ENCODE measurements around the gene MXI1.

MXI1 gene

DNA sequence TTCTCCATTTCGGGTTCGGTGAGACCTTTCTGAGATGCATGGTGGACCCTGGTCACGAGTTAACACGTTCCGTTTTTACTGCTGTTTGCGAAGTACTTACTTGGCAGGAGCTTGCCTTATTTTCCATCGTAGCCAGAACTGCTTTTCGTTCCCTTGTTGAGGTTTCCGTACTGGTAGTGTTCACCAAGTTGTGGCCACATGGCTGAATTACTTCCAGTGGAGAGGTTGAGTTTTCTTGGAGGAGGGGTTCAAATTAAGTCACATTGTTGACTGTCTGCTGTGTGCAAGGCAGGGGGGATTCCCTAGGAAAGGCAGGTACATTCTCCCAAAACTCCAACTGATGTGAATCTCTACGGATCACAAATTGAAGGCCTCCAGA is 4.0 kb downstream of the MXI1 start:
- Histone ChIP-seq H3K27me3 (ENCODE audit: insufficient read depth, poor library complexity, severe bottlenecking) (no peaks in the 10 kb centered on the region), H3K4me3 (replicated peaks; ENCODE audit: insufficient read depth, low read length) (peak overlapping the region; percentile 41), H3K27ac (replicated peaks) (peak overlapping the region; percentile 97)
- no peak for DNase-seq (ENCODE audit: low read depth in 1 of 2, low spot score in 1 of 2)
- TF ChIP-seq, protein P1, sequence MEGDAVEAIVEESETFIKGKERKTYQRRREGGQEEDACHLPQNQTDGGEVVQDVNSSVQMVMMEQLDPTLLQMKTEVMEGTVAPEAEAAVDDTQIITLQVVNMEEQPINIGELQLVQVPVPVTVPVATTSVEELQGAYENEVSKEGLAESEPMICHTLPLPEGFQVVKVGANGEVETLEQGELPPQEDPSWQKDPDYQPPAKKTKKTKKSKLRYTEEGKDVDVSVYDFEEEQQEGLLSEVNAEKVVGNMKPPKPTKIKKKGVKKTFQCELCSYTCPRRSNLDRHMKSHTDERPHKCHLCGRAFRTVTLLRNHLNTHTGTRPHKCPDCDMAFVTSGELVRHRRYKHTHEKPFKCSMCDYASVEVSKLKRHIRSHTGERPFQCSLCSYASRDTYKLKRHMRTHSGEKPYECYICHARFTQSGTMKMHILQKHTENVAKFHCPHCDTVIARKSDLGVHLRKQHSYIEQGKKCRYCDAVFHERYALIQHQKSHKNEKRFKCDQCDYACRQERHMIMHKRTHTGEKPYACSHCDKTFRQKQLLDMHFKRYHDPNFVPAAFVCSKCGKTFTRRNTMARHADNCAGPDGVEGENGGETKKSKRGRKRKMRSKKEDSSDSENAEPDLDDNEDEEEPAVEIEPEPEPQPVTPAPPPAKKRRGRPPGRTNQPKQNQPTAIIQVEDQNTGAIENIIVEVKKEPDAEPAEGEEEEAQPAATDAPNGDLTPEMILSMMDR (IDR thresholded peaks at IDR 0.05; ENCODE audit: insufficient read depth, low read length): no peak
- TF ChIP-seq, protein P2, sequence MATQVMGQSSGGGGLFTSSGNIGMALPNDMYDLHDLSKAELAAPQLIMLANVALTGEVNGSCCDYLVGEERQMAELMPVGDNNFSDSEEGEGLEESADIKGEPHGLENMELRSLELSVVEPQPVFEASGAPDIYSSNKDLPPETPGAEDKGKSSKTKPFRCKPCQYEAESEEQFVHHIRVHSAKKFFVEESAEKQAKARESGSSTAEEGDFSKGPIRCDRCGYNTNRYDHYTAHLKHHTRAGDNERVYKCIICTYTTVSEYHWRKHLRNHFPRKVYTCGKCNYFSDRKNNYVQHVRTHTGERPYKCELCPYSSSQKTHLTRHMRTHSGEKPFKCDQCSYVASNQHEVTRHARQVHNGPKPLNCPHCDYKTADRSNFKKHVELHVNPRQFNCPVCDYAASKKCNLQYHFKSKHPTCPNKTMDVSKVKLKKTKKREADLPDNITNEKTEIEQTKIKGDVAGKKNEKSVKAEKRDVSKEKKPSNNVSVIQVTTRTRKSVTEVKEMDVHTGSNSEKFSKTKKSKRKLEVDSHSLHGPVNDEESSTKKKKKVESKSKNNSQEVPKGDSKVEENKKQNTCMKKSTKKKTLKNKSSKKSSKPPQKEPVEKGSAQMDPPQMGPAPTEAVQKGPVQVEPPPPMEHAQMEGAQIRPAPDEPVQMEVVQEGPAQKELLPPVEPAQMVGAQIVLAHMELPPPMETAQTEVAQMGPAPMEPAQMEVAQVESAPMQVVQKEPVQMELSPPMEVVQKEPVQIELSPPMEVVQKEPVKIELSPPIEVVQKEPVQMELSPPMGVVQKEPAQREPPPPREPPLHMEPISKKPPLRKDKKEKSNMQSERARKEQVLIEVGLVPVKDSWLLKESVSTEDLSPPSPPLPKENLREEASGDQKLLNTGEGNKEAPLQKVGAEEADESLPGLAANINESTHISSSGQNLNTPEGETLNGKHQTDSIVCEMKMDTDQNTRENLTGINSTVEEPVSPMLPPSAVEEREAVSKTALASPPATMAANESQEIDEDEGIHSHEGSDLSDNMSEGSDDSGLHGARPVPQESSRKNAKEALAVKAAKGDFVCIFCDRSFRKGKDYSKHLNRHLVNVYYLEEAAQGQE (IDR thresholded peaks at IDR 0.05; ENCODE audit: insufficient replicate concordance, low read depth): no peak

DNA sequence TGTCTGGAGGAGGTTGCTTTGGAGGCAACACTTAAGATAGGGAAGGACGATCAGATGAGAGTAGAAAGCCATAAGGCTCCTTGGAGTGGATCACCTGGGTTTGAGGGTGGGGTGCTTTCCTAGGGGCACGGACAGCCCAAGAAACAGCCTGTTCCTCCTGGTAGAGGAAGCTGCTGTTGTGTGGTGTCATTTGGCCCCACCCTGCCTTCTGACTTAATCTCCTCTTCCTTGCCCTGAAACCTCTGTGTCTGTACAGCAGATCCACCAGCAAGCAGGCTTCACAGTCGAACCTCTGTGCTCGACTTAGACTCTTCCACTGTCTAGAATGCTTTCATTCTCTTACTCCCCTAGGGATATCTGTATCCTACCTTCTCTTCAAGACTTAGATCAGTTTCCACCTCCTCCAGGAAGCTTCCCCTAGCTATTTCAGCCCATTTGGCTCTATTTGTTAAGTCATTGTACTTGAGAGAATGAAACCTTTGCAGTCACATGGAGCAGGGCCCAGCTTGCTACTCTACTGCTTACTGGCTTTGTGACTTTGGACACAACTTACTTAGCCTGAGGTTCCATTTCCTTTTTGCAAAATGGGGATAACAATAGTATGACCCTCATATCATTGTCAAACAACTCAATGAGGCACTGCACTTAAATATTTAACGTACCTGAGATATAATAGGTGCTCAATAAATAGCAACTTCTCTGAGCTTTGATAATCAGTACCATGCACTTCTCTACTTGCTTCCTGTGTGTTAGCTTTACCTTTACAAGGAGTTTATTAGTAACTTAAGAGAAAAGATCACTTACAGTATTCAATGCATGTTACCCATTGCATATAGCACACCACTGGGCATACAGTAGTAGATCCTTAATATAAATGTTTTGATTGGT is 5.0 kb downstream of the MXI1 start:
- H3K27ac ChIP-seq (replicated peaks): peak overlapping the region; percentile 97
- no peaks in the 10 kb centered on the region for H3K27me3 ChIP-seq (ENCODE audit: insufficient read depth, poor library complexity, severe bottlenecking)
- H3K4me3 ChIP-seq (replicated peaks; ENCODE audit: insufficient read depth, low read length): peak overlapping the region; percentile 41
- DNase-seq (ENCODE audit: low read depth in 1 of 2, low spot score in 1 of 2): peak; percentile 66 to 86
- TF ChIP-seq GABPA (IDR thresholded peaks at IDR 0.05; ENCODE audit: low read depth): no peak
- TF ChIP-seq, protein P2 (IDR thresholded peaks at IDR 0.05; ENCODE audit: insufficient replicate concordance, low read depth): no peak
- TF ChIP-seq POLR2AphosphoS5 (IDR thresholded peaks at IDR 0.05; ENCODE audit: low read depth): no peak
- TF ChIP-seq SPI1 (IDR thresholded peaks at IDR 0.05; ENCODE audit: borderline replicate concordance, low read depth): peak; percentile 24; the same call in 1 of the 2 replicates

DNA sequence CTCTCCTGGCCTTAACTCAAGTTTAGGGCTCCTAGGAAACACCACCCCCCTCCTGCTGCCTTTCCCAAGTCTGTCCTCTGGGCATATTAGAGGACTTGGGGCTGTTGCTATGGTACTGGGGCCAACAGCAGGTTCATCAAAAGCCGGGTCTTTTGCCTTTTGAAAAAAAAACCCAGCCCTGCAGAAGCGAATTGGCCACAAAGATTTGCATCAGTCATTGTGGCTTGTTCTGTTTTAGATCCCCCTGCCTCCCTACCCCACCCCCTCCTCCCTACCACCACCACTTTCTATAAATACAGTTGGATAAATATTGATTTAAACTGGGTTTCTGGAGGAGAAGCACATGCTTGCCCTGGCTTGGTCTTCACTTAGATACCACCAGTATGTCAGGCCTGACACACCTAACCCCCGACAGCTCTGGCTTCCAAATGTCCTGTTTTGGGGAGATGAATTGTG is 7.0 kb downstream of the MXI1 start:
- DNase-seq (ENCODE audit: low read depth in 1 of 2, low spot score in 1 of 2): peak in 1 of 2 experiments; percentile 54
- no peaks in the 10 kb centered on the region for H3K27me3 ChIP-seq (ENCODE audit: insufficient read depth, poor library complexity, severe bottlenecking)
- H3K27ac ChIP-seq (replicated peaks): peak overlapping the region; percentile 69
- TF ChIP-seq, protein P1 (IDR thresholded peaks at IDR 0.05; ENCODE audit: insufficient read depth, low read length): no peak
- TF ChIP-seq POLR2AphosphoS5 (IDR thresholded peaks at IDR 0.05; ENCODE audit: low read depth): no peak
- TF ChIP-seq, protein P2 (IDR thresholded peaks at IDR 0.05; ENCODE audit: insufficient replicate concordance, low read depth): no peak
- no peak for TF ChIP-seq GABPA (IDR thresholded peaks at IDR 0.05; ENCODE audit: low read depth)
- TF ChIP-seq SPI1 (IDR thresholded peaks at IDR 0.05; ENCODE audit: borderline replicate concordance, low read depth): no peak
- no peak overlapping the region for H3K4me3 ChIP-seq (replicated peaks; ENCODE audit: insufficient read depth, low read length)
